ENCODE data around the gene TNIP1. TPM values are rescaled to one million over a fixed set of nuclear protein-coding genes. Genes with fewer than 3 reads are reported as not detected.

TNIP1 gene
- total RNA-seq, 4 donors from 2014 or later: 63.9 to 296 (median 223) TPM

DNA sequence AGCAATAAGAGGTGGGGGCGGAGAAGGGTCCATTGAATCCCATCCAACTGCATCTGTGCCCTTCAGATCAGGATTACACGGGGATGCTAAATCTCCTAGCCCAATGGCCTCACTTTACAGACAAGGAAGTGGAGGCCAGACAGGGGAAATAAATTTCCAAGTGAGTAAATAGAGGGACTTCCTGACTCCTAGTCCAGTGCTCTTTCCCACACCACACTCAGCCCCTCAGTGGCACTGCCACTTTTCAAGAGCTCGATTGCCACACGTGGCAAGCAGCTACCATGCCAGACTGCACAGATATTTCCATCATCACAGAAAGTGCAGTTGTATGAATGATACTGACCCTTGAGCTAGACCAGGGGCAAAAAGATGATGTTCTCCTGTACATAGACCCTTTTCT is 8.2 kb upstream of the TNIP1 start:
- H3K27me3 ChIP-seq: no peaks in the 10 kb centered on the region
- in situ Hi-C loops (cut with MboI; ENCODE audit: low pct_ligation_motif_present in 1 of 4, low pct_unique_long_range_greater_than_20kb in 1 of 4, low sequenced_read_pairs in 3 of 4): no loop called here
- no peaks in the 10 kb centered on the region for H3K36me3 ChIP-seq
- no peak overlapping the region for H3K4me3 ChIP-seq
- H3K4me1 ChIP-seq: peaks cover 37 to 50% (median 41%) of the 10 kb centered on the region in 4 donors
- H3K27ac ChIP-seq: no peak overlapping the region
- TF ChIP-seq POLR2AphosphoS5 (IDR thresholded peaks at IDR 0.05) (no peak), POLR2A (IDR thresholded peaks at IDR 0.05) (no peak)
- DNase-seq: no peak
- H3K9me3 ChIP-seq: no peaks in the 10 kb centered on the region
- intact Hi-C loops (cut with DNase I; ENCODE audit: low total_unique reads): no loop called here
- 69 to 83% methylated on average over 2 to 4 of the region's 4 CpGs for WGBS, 2 donors (ENCODE audit: low coverage in 1 of 2)

DNA sequence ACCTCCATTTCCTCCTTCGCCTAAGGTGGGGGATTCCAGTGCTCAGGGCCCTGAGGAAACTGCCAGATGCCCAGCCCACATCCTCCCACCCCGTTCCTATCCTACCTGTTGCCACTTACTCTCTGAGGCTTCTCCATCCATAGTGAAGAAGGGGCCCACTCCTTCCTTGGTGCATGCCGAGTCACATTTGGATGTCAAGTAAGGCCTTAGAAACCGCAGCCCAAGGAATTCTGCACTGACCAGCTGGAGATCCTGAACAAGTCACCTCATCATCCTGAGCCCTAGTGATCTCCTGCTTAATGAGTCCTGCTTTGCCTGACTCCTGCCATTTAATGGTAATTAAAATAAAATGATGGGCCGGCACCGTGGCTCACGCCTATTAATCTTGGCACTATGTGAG is 6.7 kb upstream of the TNIP1 start:
- H3K27ac ChIP-seq: peak overlapping the region in 3 of 4 donors; percentile 97 to 99 (median 99)
- H3K27me3 ChIP-seq: no peaks in the 10 kb centered on the region
- DNase-seq: no peak
- intact Hi-C loops (cut with DNase I; ENCODE audit: low total_unique reads) (no loop called here), in situ Hi-C loops (cut with MboI; ENCODE audit: low pct_ligation_motif_present in 1 of 4, low pct_unique_long_range_greater_than_20kb in 1 of 4, low sequenced_read_pairs in 3 of 4) (no loop called here)
- H3K9me3 ChIP-seq: no peaks in the 10 kb centered on the region
- 88% methylated on average over 7 of the region's 7 CpGs; no CpG with 5 or more reads in 1 of the 2 donors for WGBS, 2 donors (ENCODE audit: low coverage in 1 of 2)
- no peaks in the 10 kb centered on the region for H3K36me3 ChIP-seq
- H3K4me3 ChIP-seq: no peak overlapping the region
- TF ChIP-seq, protein P1, sequence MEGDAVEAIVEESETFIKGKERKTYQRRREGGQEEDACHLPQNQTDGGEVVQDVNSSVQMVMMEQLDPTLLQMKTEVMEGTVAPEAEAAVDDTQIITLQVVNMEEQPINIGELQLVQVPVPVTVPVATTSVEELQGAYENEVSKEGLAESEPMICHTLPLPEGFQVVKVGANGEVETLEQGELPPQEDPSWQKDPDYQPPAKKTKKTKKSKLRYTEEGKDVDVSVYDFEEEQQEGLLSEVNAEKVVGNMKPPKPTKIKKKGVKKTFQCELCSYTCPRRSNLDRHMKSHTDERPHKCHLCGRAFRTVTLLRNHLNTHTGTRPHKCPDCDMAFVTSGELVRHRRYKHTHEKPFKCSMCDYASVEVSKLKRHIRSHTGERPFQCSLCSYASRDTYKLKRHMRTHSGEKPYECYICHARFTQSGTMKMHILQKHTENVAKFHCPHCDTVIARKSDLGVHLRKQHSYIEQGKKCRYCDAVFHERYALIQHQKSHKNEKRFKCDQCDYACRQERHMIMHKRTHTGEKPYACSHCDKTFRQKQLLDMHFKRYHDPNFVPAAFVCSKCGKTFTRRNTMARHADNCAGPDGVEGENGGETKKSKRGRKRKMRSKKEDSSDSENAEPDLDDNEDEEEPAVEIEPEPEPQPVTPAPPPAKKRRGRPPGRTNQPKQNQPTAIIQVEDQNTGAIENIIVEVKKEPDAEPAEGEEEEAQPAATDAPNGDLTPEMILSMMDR (IDR thresholded peaks at IDR 0.05): no peak
- TF ChIP-seq POLR2A (IDR thresholded peaks at IDR 0.05) (no peak), POLR2AphosphoS5 (IDR thresholded peaks at IDR 0.05) (no peak), EP300 (IDR thresholded peaks at IDR 0.05; ENCODE audit: low read depth) (no peak)
- H3K4me1 ChIP-seq: peaks cover 30 to 51% (median 42%) of the 10 kb centered on the region in 4 donors

DNA sequence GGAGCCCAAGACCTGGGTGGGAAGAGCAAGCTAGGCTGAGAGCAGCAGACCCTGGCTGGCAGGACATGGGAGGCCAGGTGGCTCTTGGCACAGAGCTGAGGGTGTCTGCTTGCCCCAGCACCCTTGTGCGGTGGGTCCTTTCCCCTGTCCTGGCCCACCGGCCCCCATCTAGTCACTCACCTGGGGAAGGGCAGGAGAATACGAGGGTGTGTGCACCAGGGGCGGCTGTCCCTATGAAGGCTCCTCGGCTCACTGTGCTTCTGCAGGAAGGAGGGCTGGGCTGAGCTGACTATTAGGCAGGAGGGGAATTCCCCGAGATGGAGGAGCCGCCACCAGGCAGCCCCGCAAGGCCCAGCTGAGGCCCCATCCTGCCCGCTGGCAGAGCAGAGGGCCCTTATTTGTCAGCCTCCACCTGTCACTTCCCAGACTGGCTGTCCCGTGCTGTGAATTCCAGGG is 6.1 kb upstream of the TNIP1 start:
- H3K36me3 ChIP-seq: no peaks in the 10 kb centered on the region
- intact Hi-C loops (cut with DNase I; ENCODE audit: low total_unique reads) (no loop called here), in situ Hi-C loops (cut with MboI; ENCODE audit: low pct_ligation_motif_present in 1 of 4, low pct_unique_long_range_greater_than_20kb in 1 of 4, low sequenced_read_pairs in 3 of 4) (no loop called here)
- H3K9me3 ChIP-seq: no peaks in the 10 kb centered on the region
- peak overlapping the region in 1 of 4 donors; percentile 19 for H3K4me3 ChIP-seq
- peak; percentile 79 for DNase-seq
- TF ChIP-seq, protein P1 (IDR thresholded peaks at IDR 0.05): no peak
- peak in 2 of 3 donors; percentile 25 to 73 for TF ChIP-seq POLR2AphosphoS5 (IDR thresholded peaks at IDR 0.05)
- H3K27ac ChIP-seq: peak overlapping the region; percentile 97 to 99 (median 98)
- H3K4me1 ChIP-seq: peaks cover 35 to 56% (median 47%) of the 10 kb centered on the region in 4 donors
- H3K27me3 ChIP-seq: no peaks in the 10 kb centered on the region
- 31% methylated on average over 10 of the region's 10 CpGs; no CpG with 5 or more reads in 1 of the 2 donors for WGBS, 2 donors (ENCODE audit: low coverage in 1 of 2)

DNA sequence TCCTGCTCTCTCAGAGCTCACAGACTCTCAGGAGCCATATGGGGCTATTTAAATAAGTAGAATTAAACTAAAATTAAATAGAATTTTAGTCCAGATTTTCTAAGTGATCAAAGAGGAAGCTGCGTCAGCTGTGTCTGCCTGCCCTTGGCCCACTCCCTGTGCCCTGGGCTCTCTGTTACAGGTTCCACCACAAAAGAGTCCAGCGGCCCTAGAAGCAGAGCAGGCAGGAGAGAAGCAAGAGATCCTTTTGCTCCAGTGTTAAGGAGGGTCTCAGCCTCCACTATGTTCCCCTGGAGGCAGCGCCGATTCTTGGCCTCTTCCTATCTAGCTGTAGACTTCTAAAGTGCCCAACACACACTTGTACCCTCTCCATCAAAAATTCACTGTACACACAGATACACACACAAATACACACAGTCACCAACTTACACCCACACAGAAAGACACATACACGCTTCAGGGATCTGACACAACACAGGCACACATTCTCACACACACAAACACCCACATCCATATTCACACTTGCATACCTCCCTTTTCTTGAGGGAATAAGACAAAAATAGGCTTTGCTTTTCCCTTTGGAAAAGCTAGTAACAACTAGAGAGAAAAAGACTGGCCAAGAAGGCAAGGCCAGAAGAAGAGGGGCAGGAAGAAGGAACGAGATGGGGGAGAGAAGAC is 5.5 kb upstream of the TNIP1 start:
- Histone ChIP-seq H3K9me3 (no peaks in the 10 kb centered on the region), H3K27me3 (no peaks in the 10 kb centered on the region), H3K4me3 (peak overlapping the region in 1 of 4 donors; percentile 19), H3K27ac (peak overlapping the region; percentile 97 to 99 (median 98)), H3K4me1 (peaks cover 35 to 60% (median 52%) of the 10 kb centered on the region in 4 donors), H3K36me3 (no peaks in the 10 kb centered on the region)
- TF ChIP-seq, protein P1 (IDR thresholded peaks at IDR 0.05): no peak
- no peak for TF ChIP-seq POLR2AphosphoS5 (IDR thresholded peaks at IDR 0.05)
- intact Hi-C loops (cut with DNase I; ENCODE audit: low total_unique reads) (no loop called here), in situ Hi-C loops (cut with MboI; ENCODE audit: low pct_ligation_motif_present in 1 of 4, low pct_unique_long_range_greater_than_20kb in 1 of 4, low sequenced_read_pairs in 3 of 4) (no loop called here)
- WGBS, 2 donors (ENCODE audit: low coverage in 1 of 2): 60 to 61% methylated on average over 3 to 6 of the region's 6 CpGs
- DNase-seq: no peak

Data from transverse colon (tissue), 4 donors.